HG02623 (cell line): ENCODE results near the gene WASHC1.
"Not testable (repeated sequence)": the region's sequence is repeated elsewhere in the genome, so short reads cannot be mapped to it uniquely, and the experiment has no call there.

Experiments
- ATAC-seq: cut with Tn5 transposase; IDR thresholded peaks from one replicate; pipeline ENCODE4 v1.9.1; 2021; ENCODE audit warnings: moderate library complexity; ENCODE audit not compliant: unreplicated experiment

The WASHC1 gene

DNA sequence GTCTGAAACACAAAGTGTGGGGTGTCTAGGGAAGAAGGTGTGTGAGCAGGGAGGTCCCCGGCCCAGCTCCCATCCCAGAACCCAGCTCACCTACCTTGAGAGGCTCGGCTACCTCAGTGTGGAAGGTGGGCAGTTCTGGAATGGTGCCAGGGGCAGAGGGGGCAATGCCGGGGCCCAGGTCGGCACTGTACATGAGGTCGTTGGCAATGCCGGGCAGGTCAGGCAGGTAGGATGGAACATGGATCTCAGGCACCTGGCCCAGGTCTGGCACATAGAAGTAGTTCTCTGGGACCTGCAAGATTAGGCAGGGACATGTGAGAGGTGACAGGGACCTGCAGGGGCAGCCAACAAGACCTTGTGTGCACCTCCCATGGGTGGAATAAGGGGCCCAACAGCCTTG is 12.4 kb downstream of the WASHC1 start:
- not testable (repeated sequence) for ATAC-seq

DNA sequence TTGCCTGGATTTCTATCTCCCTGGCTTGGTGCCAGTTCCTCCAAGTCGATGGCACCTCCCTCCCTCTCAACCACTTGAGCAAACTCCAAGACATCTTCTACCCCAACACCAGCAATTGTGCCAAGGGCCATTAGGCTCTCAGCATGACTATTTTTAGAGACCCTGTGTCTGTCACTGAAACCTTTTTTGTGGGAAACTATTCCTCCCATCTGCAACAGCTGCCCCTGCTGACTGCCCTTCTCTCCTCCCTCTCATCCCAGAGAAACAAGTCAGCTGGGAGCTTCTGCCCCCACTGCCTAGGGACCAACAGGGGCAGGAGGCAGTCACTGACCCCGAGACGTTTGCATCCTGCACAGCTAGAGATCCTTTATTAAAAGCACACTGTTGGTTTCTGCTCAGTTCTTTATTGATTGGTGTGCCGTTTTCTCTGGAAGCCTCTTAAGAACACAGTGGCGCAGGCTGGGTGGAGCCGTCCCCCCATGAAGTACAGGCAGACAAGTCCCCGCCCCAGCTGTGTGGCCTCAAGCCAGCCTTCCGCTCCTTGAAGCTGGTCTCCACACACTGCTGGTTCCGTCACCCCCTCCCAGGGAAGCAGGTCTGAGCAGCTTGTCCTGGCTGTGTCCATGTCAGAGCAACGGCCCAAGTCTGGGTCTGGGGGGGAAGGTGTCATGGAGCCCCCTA is 15.0 kb downstream of the WASHC1 start:
- not testable (repeated sequence) for ATAC-seq

DNA sequence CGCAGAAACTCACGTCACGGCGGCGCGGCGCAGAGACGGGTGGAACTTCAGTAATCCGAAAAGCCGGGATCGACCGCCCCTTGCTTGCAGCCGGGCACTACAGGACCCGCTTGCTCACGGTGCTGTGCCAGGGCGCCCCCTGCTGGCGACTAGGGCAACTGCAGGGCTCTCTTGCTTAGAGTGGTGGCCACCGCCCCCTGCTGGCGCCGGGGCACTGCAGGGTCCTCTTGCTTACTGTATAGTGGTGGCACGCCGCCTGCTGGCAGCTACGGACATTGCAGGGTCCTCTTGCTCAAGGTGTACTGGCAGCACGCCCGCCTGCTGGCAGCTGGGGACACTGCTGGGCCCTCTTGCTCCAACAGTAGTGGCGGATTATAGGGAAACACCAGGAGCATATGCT is 18.1 kb downstream of the WASHC1 start:
- not testable (repeated sequence) for ATAC-seq

DNA sequence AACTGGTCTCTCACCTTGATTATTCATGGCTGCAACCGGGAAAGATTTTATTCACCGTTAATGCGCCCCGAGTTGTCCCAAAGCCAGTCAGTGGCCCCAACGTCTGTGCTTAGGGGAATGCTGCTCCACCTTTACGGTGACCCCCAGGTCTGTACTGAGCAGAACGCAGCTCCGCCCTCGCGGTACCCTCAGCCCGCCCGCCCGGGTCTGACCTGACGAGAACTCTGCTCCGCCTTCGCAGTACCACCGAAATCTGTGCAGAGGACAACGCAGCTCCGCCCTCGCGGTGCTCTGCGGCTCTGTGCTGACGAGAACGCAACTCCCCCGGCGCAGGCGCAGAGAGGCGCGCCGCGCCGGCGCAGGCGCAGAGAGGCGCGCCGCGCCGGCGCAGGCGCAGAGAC is 18.6 kb downstream of the WASHC1 start:
- ATAC-seq: not testable (repeated sequence)

DNA sequence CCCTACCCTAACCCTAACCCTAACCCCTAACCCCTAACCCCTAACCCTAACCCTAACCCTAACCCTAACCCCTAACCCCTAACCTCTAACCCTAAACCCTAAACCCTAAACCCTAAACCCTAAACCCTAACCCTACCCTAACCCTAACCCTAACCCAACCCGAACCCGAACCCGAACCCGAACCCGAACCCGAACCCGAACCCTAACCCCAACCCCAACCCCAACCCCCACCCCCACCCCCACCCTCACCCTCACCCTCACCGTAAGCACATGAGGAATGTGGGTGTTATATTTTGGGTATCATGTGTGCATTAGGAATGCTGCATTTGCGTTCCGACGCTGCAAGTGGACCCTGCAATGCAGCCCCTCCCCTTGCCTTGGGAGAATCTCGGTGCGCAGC is 19.0 kb downstream of the WASHC1 start:
- ATAC-seq: not testable (repeated sequence)
